HEK293 (cell line): ENCODE measurements around the gene CACNA2D3.

Experiments
- CTCF ChIP-seq: fragments of 450-650 bp; formaldehyde crosslinking; IDR thresholded peaks from 2 replicates; pipeline ENCODE4 v1.5.1; 2016; ENCODE audit warnings: missing biosample characterization, missing genetic modification characterization
- KLF16 ChIP-seq: fragments of 450-650 bp; formaldehyde crosslinking; IDR thresholded peaks from 2 replicates; pipeline ENCODE4 v1.5.1; 2017; ENCODE audit warnings: missing biosample characterization, missing genetic modification characterization
- SP3 ChIP-seq: fragments of 450-650 bp; formaldehyde crosslinking; IDR thresholded peaks from 2 replicates; pipeline ENCODE4 v1.5.1; 2016; ENCODE audit warnings: missing biosample characterization, missing genetic modification characterization
- TRIM28 ChIP-seq: IDR thresholded peaks from 2 replicates; pipeline ENCODE4 v1.6.1; 2011; ENCODE audit warnings: low read length, control low read depth, borderline replicate concordance
- ZBTB1 ChIP-seq: fragments of 450-650 bp; formaldehyde crosslinking; IDR thresholded peaks from 2 replicates; pipeline ENCODE4 v1.5.1; 2016; ENCODE audit warnings: missing biosample characterization, missing genetic modification characterization
- ZNF341 ChIP-seq: fragments of 450-650 bp; formaldehyde crosslinking; IDR thresholded peaks from 2 replicates; pipeline ENCODE4; 2016; ENCODE audit warnings: low read depth, missing biosample characterization, missing genetic modification characterization
- ZNF529 ChIP-seq: fragments of 450-650 bp; formaldehyde crosslinking; IDR thresholded peaks from 2 replicates; pipeline ENCODE4 v1.5.1; 2017; ENCODE audit warnings: missing genetic modification characterization, missing biosample characterization; ENCODE audit not compliant: insufficient replicate concordance
- TF ChIP-seq, protein P1 (sequence below): fragments of 450-650 bp; formaldehyde crosslinking; conservative IDR thresholded peaks from 2 replicates; pipeline ENCODE4 v1.5.1; 2016; ENCODE audit warnings: low read depth, missing biosample characterization, missing genetic modification characterization
- TF ChIP-seq, protein P2 (sequence below): fragments of 450-650 bp; formaldehyde crosslinking; IDR thresholded peaks from 2 replicates; pipeline ENCODE4 v1.5.1; 2016; ENCODE audit warnings: missing biosample characterization, missing genetic modification characterization
- TF ChIP-seq, protein P3 (sequence below): fragments of 450-650 bp; formaldehyde crosslinking; IDR thresholded peaks from 2 replicates; pipeline ENCODE4 v1.5.1; 2017; ENCODE audit warnings: missing biosample characterization, mild to moderate bottlenecking, missing genetic modification characterization, moderate library complexity

DNA sequence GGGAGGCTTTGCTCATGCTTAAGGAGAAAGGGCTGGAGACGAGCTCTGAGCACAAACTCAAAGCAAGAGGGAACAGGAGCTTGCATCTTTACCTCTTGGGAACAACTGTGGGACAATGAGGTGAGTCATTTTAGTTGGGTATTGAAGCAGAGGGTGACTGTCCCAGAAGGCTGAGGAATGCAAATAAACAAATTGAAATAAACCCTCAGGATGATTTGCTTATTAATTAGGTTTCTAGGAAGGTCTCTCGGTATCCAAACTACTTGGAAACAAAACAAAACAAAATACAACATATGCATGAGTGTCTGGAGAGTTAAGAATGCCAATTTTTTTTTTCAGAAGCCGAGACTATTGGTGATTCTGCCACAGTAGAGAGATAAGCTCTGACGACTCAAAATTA is 38.4 kb upstream of the CACNA2D3 start:
- TF ChIP-seq CTCF (tag by site-specific recombination) = no peak
- TF ChIP-seq, protein P1, sequence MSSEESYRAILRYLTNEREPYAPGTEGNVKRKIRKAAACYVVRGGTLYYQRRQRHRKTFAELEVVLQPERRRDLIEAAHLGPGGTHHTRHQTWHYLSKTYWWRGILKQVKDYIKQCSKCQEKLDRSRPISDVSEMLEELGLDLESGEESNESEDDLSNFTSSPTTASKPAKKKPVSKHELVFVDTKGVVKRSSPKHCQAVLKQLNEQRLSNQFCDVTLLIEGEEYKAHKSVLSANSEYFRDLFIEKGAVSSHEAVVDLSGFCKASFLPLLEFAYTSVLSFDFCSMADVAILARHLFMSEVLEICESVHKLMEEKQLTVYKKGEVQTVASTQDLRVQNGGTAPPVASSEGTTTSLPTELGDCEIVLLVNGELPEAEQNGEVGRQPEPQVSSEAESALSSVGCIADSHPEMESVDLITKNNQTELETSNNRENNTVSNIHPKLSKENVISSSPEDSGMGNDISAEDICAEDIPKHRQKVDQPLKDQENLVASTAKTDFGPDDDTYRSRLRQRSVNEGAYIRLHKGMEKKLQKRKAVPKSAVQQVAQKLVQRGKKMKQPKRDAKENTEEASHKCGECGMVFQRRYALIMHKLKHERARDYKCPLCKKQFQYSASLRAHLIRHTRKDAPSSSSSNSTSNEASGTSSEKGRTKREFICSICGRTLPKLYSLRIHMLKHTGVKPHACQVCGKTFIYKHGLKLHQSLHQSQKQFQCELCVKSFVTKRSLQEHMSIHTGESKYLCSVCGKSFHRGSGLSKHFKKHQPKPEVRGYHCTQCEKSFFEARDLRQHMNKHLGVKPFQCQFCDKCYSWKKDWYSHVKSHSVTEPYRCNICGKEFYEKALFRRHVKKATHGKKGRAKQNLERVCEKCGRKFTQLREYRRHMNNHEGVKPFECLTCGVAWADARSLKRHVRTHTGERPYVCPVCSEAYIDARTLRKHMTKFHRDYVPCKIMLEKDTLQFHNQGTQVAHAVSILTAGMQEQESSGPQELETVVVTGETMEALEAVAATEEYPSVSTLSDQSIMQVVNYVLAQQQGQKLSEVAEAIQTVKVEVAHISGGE (tag by site-specific recombination) = no peak
- TF ChIP-seq ZBTB1 (tag by site-specific recombination) = no peak
- TF ChIP-seq, protein P2, sequence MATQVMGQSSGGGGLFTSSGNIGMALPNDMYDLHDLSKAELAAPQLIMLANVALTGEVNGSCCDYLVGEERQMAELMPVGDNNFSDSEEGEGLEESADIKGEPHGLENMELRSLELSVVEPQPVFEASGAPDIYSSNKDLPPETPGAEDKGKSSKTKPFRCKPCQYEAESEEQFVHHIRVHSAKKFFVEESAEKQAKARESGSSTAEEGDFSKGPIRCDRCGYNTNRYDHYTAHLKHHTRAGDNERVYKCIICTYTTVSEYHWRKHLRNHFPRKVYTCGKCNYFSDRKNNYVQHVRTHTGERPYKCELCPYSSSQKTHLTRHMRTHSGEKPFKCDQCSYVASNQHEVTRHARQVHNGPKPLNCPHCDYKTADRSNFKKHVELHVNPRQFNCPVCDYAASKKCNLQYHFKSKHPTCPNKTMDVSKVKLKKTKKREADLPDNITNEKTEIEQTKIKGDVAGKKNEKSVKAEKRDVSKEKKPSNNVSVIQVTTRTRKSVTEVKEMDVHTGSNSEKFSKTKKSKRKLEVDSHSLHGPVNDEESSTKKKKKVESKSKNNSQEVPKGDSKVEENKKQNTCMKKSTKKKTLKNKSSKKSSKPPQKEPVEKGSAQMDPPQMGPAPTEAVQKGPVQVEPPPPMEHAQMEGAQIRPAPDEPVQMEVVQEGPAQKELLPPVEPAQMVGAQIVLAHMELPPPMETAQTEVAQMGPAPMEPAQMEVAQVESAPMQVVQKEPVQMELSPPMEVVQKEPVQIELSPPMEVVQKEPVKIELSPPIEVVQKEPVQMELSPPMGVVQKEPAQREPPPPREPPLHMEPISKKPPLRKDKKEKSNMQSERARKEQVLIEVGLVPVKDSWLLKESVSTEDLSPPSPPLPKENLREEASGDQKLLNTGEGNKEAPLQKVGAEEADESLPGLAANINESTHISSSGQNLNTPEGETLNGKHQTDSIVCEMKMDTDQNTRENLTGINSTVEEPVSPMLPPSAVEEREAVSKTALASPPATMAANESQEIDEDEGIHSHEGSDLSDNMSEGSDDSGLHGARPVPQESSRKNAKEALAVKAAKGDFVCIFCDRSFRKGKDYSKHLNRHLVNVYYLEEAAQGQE (tag by site-specific recombination) = no peak
- TF ChIP-seq, protein P3, sequence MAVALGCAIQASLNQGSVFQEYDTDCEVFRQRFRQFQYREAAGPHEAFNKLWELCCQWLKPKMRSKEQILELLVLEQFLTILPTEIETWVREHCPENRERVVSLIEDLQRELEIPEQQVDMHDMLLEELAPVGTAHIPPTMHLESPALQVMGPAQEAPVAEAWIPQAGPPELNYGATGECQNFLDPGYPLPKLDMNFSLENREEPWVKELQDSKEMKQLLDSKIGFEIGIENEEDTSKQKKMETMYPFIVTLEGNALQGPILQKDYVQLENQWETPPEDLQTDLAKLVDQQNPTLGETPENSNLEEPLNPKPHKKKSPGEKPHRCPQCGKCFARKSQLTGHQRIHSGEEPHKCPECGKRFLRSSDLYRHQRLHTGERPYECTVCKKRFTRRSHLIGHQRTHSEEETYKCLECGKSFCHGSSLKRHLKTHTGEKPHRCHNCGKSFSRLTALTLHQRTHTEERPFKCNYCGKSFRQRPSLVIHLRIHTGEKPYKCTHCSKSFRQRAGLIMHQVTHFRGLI (tag by site-specific recombination) = no peak
- TF ChIP-seq ZNF529 = no peak
- no peak for TF ChIP-seq ZNF341 (tag by site-specific recombination)
- TF ChIP-seq SP3 (tag by site-specific recombination) = no peak
- no peak for TF ChIP-seq TRIM28
- TF ChIP-seq KLF16 (tag by site-specific recombination) = no peak
